ENCODE data around the gene TNFSF11. TPM values are rescaled to one million over a fixed set of nuclear protein-coding genes. Genes with fewer than 3 reads are reported as not detected.

The TNFSF11 gene
- total and polyA plus RNA-seq, 2 experiments from 2014 or later = 9.9 TPM

DNA sequence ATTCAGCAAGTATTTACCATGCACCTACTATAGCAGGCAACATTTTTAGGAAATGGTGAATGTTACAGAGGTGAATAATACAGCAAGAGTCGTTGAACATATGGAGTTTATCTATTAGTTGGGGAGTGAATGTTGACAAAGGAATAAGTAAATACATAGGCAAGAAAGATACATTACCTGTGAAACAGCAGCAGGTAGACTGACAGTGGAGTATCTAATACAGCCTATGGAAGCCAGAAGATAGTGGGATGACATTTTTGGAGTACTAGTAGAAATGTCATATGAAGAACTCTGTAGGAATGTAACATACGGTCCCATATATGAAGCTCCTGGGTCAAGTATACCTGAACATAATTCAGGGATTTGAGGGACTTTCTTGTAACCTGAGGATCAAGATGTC, 2.1 kb upstream of the TNFSF11 start:
- Histone ChIP-seq H3K27me3 (ENCODE audit: insufficient read depth) (peaks cover 14% of the 10 kb centered on the region), H4K20me1 (replicated peaks; ENCODE audit: insufficient read depth) (no peaks in the 10 kb centered on the region), H2AFZ (no peak overlapping the region), H3K4me2 (no peak overlapping the region), H3K36me3 (ENCODE audit: insufficient read depth) (no peaks in the 10 kb centered on the region; the same call in 1 of the 2 replicates), H3K4me3 (no peak overlapping the region), H3K27ac (ENCODE audit: low read depth) (no peak overlapping the region), H3K4me1 (ENCODE audit: insufficient read depth) (peaks cover 33% of the 10 kb centered on the region), H3K9me2 (ENCODE audit: insufficient read depth) (no peaks in the 10 kb centered on the region; the same call in 1 of the 2 replicates), H3F3A (replicated peaks; ENCODE audit: low read depth) (no peaks in the 10 kb centered on the region), H3K79me2 (replicated peaks; ENCODE audit: insufficient read depth) (peaks cover 19% of the 10 kb centered on the region)
- Mint-ChIP-seq H3K27me3 (ENCODE audit: insufficient read depth, low read depth, poor library complexity) (peaks cover 4% of the 10 kb centered on the region), H3K4me3 (no peak overlapping the region), H3K27ac (no peak overlapping the region), H3K9me3 (peaks cover 21% of the 10 kb centered on the region), H3K36me3 (ENCODE audit: low read depth) (peaks cover 33% of the 10 kb centered on the region), H3K4me1 (peaks cover 37% of the 10 kb centered on the region)
- ATAC-seq (no peak), DNase-seq (ENCODE audit: low spot score) (no peak)
- TF ChIP-seq STAT1 (IDR thresholded peaks at IDR 0.05; ENCODE audit: unreplicated experiment) = no peak
- TF ChIP-seq ZNF462 (CRISPR knock-in tag; IDR thresholded peaks at IDR 0.05) = no peak
- no peak for TF ChIP-seq EZH2 (IDR thresholded peaks at IDR 0.05; ENCODE audit: low read depth, unreplicated experiment)
- no peak for TF ChIP-seq NANOG (IDR thresholded peaks at IDR 0.05; ENCODE audit: borderline replicate concordance)
- no peak for TF ChIP-seq CREB1 (CRISPR knock-in tag; IDR thresholded peaks at IDR 0.05; ENCODE audit: low read depth)
- TF ChIP-seq EZH2phosphoT487 (IDR thresholded peaks at IDR 0.05; ENCODE audit: unreplicated experiment) = no peak
- no peak for TF ChIP-seq ZNF331 (CRISPR knock-in tag; IDR thresholded peaks at IDR 0.05; ENCODE audit: low read depth)
- no peak for TF ChIP-seq ETS1 (IDR thresholded peaks at IDR 0.05)
- TF ChIP-seq JUNB (IDR thresholded peaks at IDR 0.05; ENCODE audit: unreplicated experiment) = no peak
- no peak for TF ChIP-seq POLR2AphosphoS5 (IDR thresholded peaks at IDR 0.05; ENCODE audit: low read depth)
- TF ChIP-seq, protein P1, sequence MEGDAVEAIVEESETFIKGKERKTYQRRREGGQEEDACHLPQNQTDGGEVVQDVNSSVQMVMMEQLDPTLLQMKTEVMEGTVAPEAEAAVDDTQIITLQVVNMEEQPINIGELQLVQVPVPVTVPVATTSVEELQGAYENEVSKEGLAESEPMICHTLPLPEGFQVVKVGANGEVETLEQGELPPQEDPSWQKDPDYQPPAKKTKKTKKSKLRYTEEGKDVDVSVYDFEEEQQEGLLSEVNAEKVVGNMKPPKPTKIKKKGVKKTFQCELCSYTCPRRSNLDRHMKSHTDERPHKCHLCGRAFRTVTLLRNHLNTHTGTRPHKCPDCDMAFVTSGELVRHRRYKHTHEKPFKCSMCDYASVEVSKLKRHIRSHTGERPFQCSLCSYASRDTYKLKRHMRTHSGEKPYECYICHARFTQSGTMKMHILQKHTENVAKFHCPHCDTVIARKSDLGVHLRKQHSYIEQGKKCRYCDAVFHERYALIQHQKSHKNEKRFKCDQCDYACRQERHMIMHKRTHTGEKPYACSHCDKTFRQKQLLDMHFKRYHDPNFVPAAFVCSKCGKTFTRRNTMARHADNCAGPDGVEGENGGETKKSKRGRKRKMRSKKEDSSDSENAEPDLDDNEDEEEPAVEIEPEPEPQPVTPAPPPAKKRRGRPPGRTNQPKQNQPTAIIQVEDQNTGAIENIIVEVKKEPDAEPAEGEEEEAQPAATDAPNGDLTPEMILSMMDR (conservative IDR thresholded peaks at IDR 0.05; ENCODE audit: low read depth in 2 of 2) = no peak
- TF ChIP-seq REST (IDR thresholded peaks at IDR 0.05; ENCODE audit: unreplicated experiment) = no peak
- TF ChIP-seq ZNF114 (CRISPR knock-in tag; IDR thresholded peaks at IDR 0.05) = no peak
